PC-9 (cell line): ENCODE results near the gene SKA1. TPM values are rescaled to one million over a fixed set of nuclear protein-coding genes. Genes with fewer than 3 reads are reported as not detected.

Source experiments
- BruUV-seq: library from RNA; stranded (reverse); fragments of 400-500 nt; replicated peaks from 2 replicates; lab custom pipeline; 2021; lab: Mats Ljungman, UMichigan
- CTCF ChIA-PET: fragments of 300-600 bp; sonication (Branson Sonifier 250); formaldehyde crosslinking; loops from one replicate; lab custom pipeline; 2022; ENCODE audit warnings: antibody characterized with exemption; lab: Charles Lee
- POLR2A ChIA-PET: fragments of 300-600 bp; sonication (Branson Sonifier 250); formaldehyde crosslinking; loops from one replicate; lab custom pipeline; 2022; ENCODE audit warnings: antibody characterized with exemption; ENCODE audit not compliant: unreplicated experiment; lab: Charles Lee
- DNase-seq, 2 experiments: peaks; one replicate each; pipeline versions ENCODE4 v3.0.0 to v3.0.0-alpha.2; 2015 to 2022; ENCODE audit warnings: mixed read lengths in 1 of 2
- H2AFZ ChIP-seq: fragments of 200-600 bp; sonication (generic); 2 replicates; pipeline ENCODE4 v1.8.1; 2017; ENCODE audit warnings: antibody characterized with exemption
- H3F3A ChIP-seq: fragments of 200-600 bp; sonication (generic); 2 replicates; pipeline ENCODE4 v1.8.1; 2017; ENCODE audit warnings: antibody characterized with exemption, mild to moderate bottlenecking, low read depth; ENCODE audit not compliant: insufficient read depth
- H3K27ac ChIP-seq: fragments of 200-600 bp; sonication (generic); 2 replicates; pipeline ENCODE4 v1.6.1; 2016; ENCODE audit warnings: mixed run types
- H3K27me3 ChIP-seq: fragments of 200-600 bp; sonication (generic); 2 replicates; pipeline ENCODE4 v1.6.1; 2016; ENCODE audit warnings: low read depth, mixed run types; ENCODE audit not compliant: insufficient read depth
- H3K36me3 ChIP-seq: fragments of 200-600 bp; sonication (generic); 2 replicates; pipeline ENCODE4 v1.6.1; 2016; ENCODE audit warnings: low read depth, mixed run types
- H3K4me1 ChIP-seq: fragments of 200-600 bp; sonication (generic); replicated peaks from 2 replicates; pipeline ENCODE4 v1.6.1; 2016; ENCODE audit warnings: mixed run types; ENCODE audit not compliant: insufficient read depth
- H3K4me2 ChIP-seq: fragments of 200-600 bp; sonication (generic); 2 replicates; pipeline ENCODE4 v1.6.1; 2017; ENCODE audit warnings: mixed run types
- H3K4me3 ChIP-seq: fragments of 200-600 bp; sonication (generic); 2 replicates; pipeline ENCODE4 v1.6.1; 2016; ENCODE audit warnings: mixed run types
- H3K79me2 ChIP-seq: fragments of 200-600 bp; sonication (generic); 2 replicates; pipeline ENCODE4 v1.6.1; 2017; ENCODE audit warnings: low read depth, mixed run types
- H3K9me2 ChIP-seq: fragments of 200-600 bp; sonication (generic); 2 replicates; pipeline ENCODE4 v1.8.1; 2017; ENCODE audit warnings: mild to moderate bottlenecking; ENCODE audit not compliant: insufficient read depth
- H3K9me3 ChIP-seq: fragments of 200-600 bp; sonication (generic); 2 replicates; pipeline ENCODE4 v1.8.1; 2016; ENCODE audit warnings: low read depth; ENCODE audit not compliant: insufficient read depth
- H4K20me1 ChIP-seq: fragments of 200-600 bp; sonication (generic); 2 replicates; pipeline ENCODE4 v1.8.1; 2017; ENCODE audit not compliant: insufficient read depth
- CTCF ChIP-seq: fragments of 200-600 bp; sonication (generic); conservative IDR thresholded peaks from 2 replicates; pipeline ENCODE4 v1.6.1; 2017; ENCODE audit warnings: mixed run types, antibody characterized with exemption, mild to moderate bottlenecking, moderate library complexity
- EZH2 ChIP-seq: fragments of 200-600 bp; sonication (generic); IDR thresholded peaks from 2 replicates; pipeline ENCODE4 v1.8.0; 2017; ENCODE audit warnings: antibody characterized with exemption, low read depth
- intact Hi-C: fragments of 100-400 bp; cut with micrococcal nuclease; formaldehyde crosslinking; loops from one replicate; pipeline ENCODE4 v1.10.0; 2022; ENCODE audit not compliant: unreplicated experiment
- total RNA-seq: library from RNA; stranded (reverse); gene quantifications from 2 replicates; pipeline ENCODE4 v1.2.3, GENCODE V29; 2021

The SKA1 gene
- total RNA-seq, 1 experiment from 2014 or later = 18.3 TPM

- Histone ChIP-seq H4K20me1 (no peaks in the 10 kb centered on the region), H3K27ac (no peak overlapping the region), H3K4me2 (no peak overlapping the region), H3K9me3 (no peaks in the 10 kb centered on the region), H3K4me3 (no peak overlapping the region), H3K9me2 (no peaks in the 10 kb centered on the region), H3K79me2 (no peaks in the 10 kb centered on the region), H3K36me3 (no peaks in the 10 kb centered on the region), H3F3A (no peaks in the 10 kb centered on the region), H3K4me1 (no peaks in the 10 kb centered on the region), H3K27me3 (no peaks in the 10 kb centered on the region), H2AFZ (no peak overlapping the region)
- ChIA-PET CTCF (no interaction called here), POLR2A (no interaction called here)
- TF ChIP-seq CTCF (no peak), EZH2 (no peak)
- BruUV-seq = no TSS peak
- intact Hi-C loops = no loop called here
- DNase-seq = no peak
Measured at GRCh38 chr18:50396005-50396660, 21.3 kb downstream of the SKA1 start.

GRCh38 chr18:50397023-50397422 lies 22.2 kb downstream of the SKA1 start:
- ChIA-PET POLR2A (interaction anchor here (0.6 kb wide), 1 partner anchor 1393 kb away, joined by 9 read pairs; no protein-coding TSS in a partner anchor), CTCF (no interaction called here)
- Histone ChIP-seq H4K20me1 (no peaks in the 10 kb centered on the region), H3K27me3 (no peaks in the 10 kb centered on the region), H3F3A (no peaks in the 10 kb centered on the region), H2AFZ (no peak overlapping the region), H3K79me2 (no peaks in the 10 kb centered on the region), H3K4me2 (no peak overlapping the region), H3K27ac (no peak overlapping the region), H3K9me3 (no peaks in the 10 kb centered on the region), H3K4me1 (no peaks in the 10 kb centered on the region), H3K9me2 (no peaks in the 10 kb centered on the region), H3K4me3 (no peak overlapping the region), H3K36me3 (no peaks in the 10 kb centered on the region)
- intact Hi-C loops = no loop called here
- no peak for TF ChIP-seq EZH2
- TF ChIP-seq CTCF = no peak
- DNase-seq = no peak
- BruUV-seq = no TSS peak

- Histone ChIP-seq H3K79me2 (no peaks in the 10 kb centered on the region), H4K20me1 (no peaks in the 10 kb centered on the region), H3K9me2 (no peaks in the 10 kb centered on the region), H3K4me2 (no peak overlapping the region), H3K27ac (no peak overlapping the region), H3F3A (no peaks in the 10 kb centered on the region), H2AFZ (no peak overlapping the region), H3K27me3 (peaks cover 5% of the 10 kb centered on the region), H3K4me3 (no peak overlapping the region), H3K36me3 (no peaks in the 10 kb centered on the region), H3K9me3 (no peaks in the 10 kb centered on the region), H3K4me1 (no peaks in the 10 kb centered on the region)
- TF ChIP-seq CTCF (no peak), EZH2 (no peak)
- BruUV-seq = no TSS peak
- no peak for DNase-seq
- POLR2A ChIA-PET = no interaction called here
- CTCF ChIA-PET = no interaction called here
- intact Hi-C loops = no loop called here
Measured at GRCh38 chr18:50398099-50398498, 23.3 kb downstream of the SKA1 start.
